HG03097 (cell line): ENCODE measurements around the gene SKOR1.

ENCODE experiments used
- ATAC-seq: cut with Tn5 transposase; IDR thresholded peaks from one replicate; pipeline ENCODE4 v1.9.1; 2021; ENCODE audit not compliant: unreplicated experiment, low FRiP score

The SKOR1 gene

GRCh38 chr15:67824976-67825880, at the start of gene SKOR1:
TSS of gene SKOR1 (plus strand) at chr15:67825509. CDS start at chr15:67825603, 94 bp downstream.
- no peak for ATAC-seq

GRCh38 chr15:67775998-67776397, 49.3 kb upstream of the SKOR1 start:
- no peak for ATAC-seq

GRCh38 chr15:67776600-67776999, 48.7 kb upstream of the SKOR1 start:
- ATAC-seq = no peak

GRCh38 chr15:67777071-67777470, 48.2 kb upstream of the SKOR1 start:
- no peak for ATAC-seq

- no peak for ATAC-seq
Measured at GRCh38 chr15:67777773-67778172, 47.5 kb upstream of the SKOR1 start.

GRCh38 chr15:67778968-67779548, 46.3 kb upstream of the SKOR1 start:
- no peak for ATAC-seq

- ATAC-seq = no peak
Measured at GRCh38 chr15:67779549-67780111, 45.7 kb upstream of the SKOR1 start.

GRCh38 chr15:67781061-67781460, 44.2 kb upstream of the SKOR1 start:
- no peak for ATAC-seq

GRCh38 chr15:67781907-67782690, 43.2 kb upstream of the SKOR1 start:
- ATAC-seq = no peak

- ATAC-seq = no peak
Measured at GRCh38 chr15:67782691-67782991, 42.7 kb upstream of the SKOR1 start.

GRCh38 chr15:67783303-67783702, 42.0 kb upstream of the SKOR1 start:
- peak; percentile 55 for ATAC-seq

GRCh38 chr15:67784090-67784781, 41.1 kb upstream of the SKOR1 start:
- ATAC-seq = peak; percentile 66

- no peak for ATAC-seq
Measured at GRCh38 chr15:67784856-67785430, 40.4 kb upstream of the SKOR1 start.

- ATAC-seq = no peak
Measured at GRCh38 chr15:67785431-67785830, 39.9 kb upstream of the SKOR1 start.

GRCh38 chr15:67786646-67787045, 38.7 kb upstream of the SKOR1 start:
- no peak for ATAC-seq

- no peak for ATAC-seq
Measured at GRCh38 chr15:67788986-67789385, 36.3 kb upstream of the SKOR1 start.

GRCh38 chr15:67790610-67791319, 34.5 kb upstream of the SKOR1 start:
- no peak for ATAC-seq

- ATAC-seq = no peak
Measured at GRCh38 chr15:67792250-67792942, 32.9 kb upstream of the SKOR1 start.
